Panc1 (cell line): ENCODE results near the gene FXYD4.

Experiments used
- POLR2AphosphoS5 ChIP-seq: IDR thresholded peaks from 2 replicates; pipeline ENCODE4 v1.6.1; 2012; ENCODE audit warnings: mild to moderate bottlenecking, low read depth, low read length, moderate library complexity
- TF ChIP-seq, protein P1 (sequence below): fragments of 450-650 bp; IDR thresholded peaks from 2 replicates; pipeline ENCODE4 v1.5.1; 2017; ENCODE audit warnings: mild to moderate bottlenecking
- TF ChIP-seq, protein P2 (sequence below), 2 experiments: IDR thresholded peaks; 2 replicates each; pipeline ENCODE4 v1.6.1; 2011 to 2012; ENCODE audit warnings: low read depth in 2 of 2, control low read depth in 1 of 2, low read length in 1 of 2, mild to moderate bottlenecking in 1 of 2, moderate library complexity in 1 of 2; ENCODE audit not compliant: insufficient read depth in 1 of 2

DNA sequence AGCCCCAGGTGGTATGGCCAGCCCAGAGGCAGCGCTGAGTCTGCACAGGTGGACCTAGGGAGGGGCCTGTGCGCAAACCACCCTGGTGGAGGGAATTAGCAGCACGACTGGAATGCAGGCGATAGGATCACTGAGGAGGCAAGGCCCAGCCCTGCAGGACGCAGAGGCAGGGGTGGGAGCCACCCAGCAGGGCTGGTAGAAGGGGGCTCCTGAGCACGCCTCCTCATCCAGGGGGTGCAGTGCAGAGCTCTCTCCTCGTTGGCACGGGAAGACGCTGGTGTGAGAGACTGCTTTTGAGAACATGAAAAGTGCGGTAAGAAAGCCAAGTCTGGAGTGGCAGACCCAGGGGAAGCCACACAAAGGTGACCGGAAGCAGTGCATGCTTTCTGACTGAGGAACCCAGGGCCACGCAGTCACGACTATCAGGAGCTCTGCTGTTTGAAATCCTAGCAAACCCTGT is 6.0 kb downstream of the FXYD4 start:
- TF ChIP-seq, protein P1, sequence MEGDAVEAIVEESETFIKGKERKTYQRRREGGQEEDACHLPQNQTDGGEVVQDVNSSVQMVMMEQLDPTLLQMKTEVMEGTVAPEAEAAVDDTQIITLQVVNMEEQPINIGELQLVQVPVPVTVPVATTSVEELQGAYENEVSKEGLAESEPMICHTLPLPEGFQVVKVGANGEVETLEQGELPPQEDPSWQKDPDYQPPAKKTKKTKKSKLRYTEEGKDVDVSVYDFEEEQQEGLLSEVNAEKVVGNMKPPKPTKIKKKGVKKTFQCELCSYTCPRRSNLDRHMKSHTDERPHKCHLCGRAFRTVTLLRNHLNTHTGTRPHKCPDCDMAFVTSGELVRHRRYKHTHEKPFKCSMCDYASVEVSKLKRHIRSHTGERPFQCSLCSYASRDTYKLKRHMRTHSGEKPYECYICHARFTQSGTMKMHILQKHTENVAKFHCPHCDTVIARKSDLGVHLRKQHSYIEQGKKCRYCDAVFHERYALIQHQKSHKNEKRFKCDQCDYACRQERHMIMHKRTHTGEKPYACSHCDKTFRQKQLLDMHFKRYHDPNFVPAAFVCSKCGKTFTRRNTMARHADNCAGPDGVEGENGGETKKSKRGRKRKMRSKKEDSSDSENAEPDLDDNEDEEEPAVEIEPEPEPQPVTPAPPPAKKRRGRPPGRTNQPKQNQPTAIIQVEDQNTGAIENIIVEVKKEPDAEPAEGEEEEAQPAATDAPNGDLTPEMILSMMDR: no peak
- TF ChIP-seq POLR2AphosphoS5: no peak
- TF ChIP-seq, protein P2, sequence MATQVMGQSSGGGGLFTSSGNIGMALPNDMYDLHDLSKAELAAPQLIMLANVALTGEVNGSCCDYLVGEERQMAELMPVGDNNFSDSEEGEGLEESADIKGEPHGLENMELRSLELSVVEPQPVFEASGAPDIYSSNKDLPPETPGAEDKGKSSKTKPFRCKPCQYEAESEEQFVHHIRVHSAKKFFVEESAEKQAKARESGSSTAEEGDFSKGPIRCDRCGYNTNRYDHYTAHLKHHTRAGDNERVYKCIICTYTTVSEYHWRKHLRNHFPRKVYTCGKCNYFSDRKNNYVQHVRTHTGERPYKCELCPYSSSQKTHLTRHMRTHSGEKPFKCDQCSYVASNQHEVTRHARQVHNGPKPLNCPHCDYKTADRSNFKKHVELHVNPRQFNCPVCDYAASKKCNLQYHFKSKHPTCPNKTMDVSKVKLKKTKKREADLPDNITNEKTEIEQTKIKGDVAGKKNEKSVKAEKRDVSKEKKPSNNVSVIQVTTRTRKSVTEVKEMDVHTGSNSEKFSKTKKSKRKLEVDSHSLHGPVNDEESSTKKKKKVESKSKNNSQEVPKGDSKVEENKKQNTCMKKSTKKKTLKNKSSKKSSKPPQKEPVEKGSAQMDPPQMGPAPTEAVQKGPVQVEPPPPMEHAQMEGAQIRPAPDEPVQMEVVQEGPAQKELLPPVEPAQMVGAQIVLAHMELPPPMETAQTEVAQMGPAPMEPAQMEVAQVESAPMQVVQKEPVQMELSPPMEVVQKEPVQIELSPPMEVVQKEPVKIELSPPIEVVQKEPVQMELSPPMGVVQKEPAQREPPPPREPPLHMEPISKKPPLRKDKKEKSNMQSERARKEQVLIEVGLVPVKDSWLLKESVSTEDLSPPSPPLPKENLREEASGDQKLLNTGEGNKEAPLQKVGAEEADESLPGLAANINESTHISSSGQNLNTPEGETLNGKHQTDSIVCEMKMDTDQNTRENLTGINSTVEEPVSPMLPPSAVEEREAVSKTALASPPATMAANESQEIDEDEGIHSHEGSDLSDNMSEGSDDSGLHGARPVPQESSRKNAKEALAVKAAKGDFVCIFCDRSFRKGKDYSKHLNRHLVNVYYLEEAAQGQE (IDR thresholded peaks at IDR 0.05; ENCODE audit: insufficient read depth in 1 of 2, low read depth in 2 of 2, low read length in 1 of 2): no peak
